ENCODE measurements around the gene DTNBP1. TPM values are rescaled to one million over a fixed set of nuclear protein-coding genes. Genes with fewer than 3 reads are reported as not detected.

Gene DTNBP1
- total and polyA plus RNA-seq, 2 of the 13 experiments (the other 11 are each of a cell fraction or from before 2014, with no cell fraction given), result 6.6 to 19.1 TPM

DNA sequence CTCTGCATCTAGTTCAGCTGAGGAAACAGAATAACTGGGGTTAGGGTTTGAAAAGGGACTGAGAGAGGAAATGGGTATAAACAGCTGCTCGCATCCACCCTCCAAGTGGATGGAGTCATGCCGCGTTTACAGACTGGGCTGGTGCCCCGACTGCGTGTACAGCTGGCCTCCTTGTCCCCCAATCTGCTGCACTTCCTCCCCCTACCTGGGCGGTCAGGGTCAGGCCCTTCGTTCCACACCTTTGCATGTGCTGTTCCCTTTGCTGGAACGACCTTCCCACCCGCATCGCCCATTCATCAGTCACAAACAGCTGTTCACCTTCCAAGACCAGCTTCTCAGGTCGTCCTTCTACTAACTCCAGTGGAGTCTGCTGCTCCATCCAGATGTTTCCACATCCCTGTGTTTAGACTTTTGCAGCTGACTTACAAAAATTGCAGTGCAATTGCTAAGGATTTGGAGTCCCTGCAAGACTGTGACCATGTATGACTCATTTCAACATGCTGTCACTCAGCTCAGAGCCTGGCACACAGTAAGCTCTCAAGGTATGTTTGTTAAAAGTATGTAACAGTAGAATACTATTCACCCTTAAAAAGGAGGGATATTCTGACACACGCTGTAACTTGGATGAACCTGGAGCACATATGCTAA, 129.3 kb downstream of the DTNBP1 start:
- FAIRE-seq, result no peak
- intact Hi-C loops (cut with micrococcal nuclease; ENCODE audit: unreplicated experiment), result no loop called here
- POLR2A ChIA-PET, result no interaction called here
- TF ChIP-seq ADNP (CRISPR knock-in tag; IDR thresholded peaks at IDR 0.05) (no peak), MAFG (CRISPR knock-in tag; IDR thresholded peaks at IDR 0.05) (no peak), NFE2L1 (CRISPR knock-in tag; IDR thresholded peaks at IDR 0.05; ENCODE audit: borderline replicate concordance) (no peak), JARID2 (CRISPR knock-in tag; IDR thresholded peaks at IDR 0.05; ENCODE audit: insufficient replicate concordance) (no peak), MED8 (CRISPR knock-in tag; IDR thresholded peaks at IDR 0.05; ENCODE audit: insufficient replicate concordance) (no peak), CENPT (CRISPR knock-in tag; IDR thresholded peaks at IDR 0.05; ENCODE audit: low read depth) (no peak), ZNF331 (CRISPR knock-in tag; IDR thresholded peaks at IDR 0.05) (no peak), ZNF33B (CRISPR knock-in tag; IDR thresholded peaks at IDR 0.05) (no peak), JDP2 (CRISPR knock-in tag; IDR thresholded peaks at IDR 0.05; ENCODE audit: borderline replicate concordance) (no peak), MATR3 (CRISPR knock-in tag; IDR thresholded peaks at IDR 0.05) (no peak), NAIF1 (CRISPR knock-in tag; IDR thresholded peaks at IDR 0.05; ENCODE audit: borderline replicate concordance) (no peak), SOX5 (CRISPR knock-in tag; IDR thresholded peaks at IDR 0.05; ENCODE audit: borderline replicate concordance) (no peak), ZNF432 (CRISPR knock-in tag; IDR thresholded peaks at IDR 0.05; ENCODE audit: borderline replicate concordance) (no peak), HES4 (CRISPR knock-in tag; IDR thresholded peaks at IDR 0.05; ENCODE audit: borderline replicate concordance) (no peak)
- TF ChIP-seq, protein P1, sequence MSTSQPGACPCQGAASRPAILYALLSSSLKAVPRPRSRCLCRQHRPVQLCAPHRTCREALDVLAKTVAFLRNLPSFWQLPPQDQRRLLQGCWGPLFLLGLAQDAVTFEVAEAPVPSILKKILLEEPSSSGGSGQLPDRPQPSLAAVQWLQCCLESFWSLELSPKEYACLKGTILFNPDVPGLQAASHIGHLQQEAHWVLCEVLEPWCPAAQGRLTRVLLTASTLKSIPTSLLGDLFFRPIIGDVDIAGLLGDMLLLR (CRISPR knock-in tag; IDR thresholded peaks at IDR 0.05), result no peak
- TF ChIP-seq, protein P2, sequence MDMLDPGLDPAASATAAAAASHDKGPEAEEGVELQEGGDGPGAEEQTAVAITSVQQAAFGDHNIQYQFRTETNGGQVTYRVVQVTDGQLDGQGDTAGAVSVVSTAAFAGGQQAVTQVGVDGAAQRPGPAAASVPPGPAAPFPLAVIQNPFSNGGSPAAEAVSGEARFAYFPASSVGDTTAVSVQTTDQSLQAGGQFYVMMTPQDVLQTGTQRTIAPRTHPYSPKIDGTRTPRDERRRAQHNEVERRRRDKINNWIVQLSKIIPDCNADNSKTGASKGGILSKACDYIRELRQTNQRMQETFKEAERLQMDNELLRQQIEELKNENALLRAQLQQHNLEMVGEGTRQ (IDR thresholded peaks at IDR 0.05; ENCODE audit: low read depth, low read length), result no peak
- TF ChIP-seq, protein P2 (CRISPR knock-in tag; IDR thresholded peaks at IDR 0.05; ENCODE audit: borderline replicate concordance), result no peak
- TF ChIP-seq, protein P3, sequence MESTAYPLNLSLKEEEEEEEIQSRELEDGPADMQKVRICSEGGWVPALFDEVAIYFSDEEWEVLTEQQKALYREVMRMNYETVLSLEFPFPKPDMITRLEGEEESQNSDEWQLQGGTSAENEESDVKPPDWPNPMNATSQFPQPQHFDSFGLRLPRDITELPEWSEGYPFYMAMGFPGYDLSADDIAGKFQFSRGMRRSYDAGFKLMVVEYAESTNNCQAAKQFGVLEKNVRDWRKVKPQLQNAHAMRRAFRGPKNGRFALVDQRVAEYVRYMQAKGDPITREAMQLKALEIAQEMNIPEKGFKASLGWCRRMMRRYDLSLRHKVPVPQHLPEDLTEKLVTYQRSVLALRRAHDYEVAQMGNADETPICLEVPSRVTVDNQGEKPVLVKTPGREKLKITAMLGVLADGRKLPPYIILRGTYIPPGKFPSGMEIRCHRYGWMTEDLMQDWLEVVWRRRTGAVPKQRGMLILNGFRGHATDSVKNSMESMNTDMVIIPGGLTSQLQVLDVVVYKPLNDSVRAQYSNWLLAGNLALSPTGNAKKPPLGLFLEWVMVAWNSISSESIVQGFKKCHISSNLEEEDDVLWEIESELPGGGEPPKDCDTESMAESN (CRISPR knock-in tag; conservative IDR thresholded peaks at IDR 0.05), result no peak
- TF ChIP-seq, protein P4, sequence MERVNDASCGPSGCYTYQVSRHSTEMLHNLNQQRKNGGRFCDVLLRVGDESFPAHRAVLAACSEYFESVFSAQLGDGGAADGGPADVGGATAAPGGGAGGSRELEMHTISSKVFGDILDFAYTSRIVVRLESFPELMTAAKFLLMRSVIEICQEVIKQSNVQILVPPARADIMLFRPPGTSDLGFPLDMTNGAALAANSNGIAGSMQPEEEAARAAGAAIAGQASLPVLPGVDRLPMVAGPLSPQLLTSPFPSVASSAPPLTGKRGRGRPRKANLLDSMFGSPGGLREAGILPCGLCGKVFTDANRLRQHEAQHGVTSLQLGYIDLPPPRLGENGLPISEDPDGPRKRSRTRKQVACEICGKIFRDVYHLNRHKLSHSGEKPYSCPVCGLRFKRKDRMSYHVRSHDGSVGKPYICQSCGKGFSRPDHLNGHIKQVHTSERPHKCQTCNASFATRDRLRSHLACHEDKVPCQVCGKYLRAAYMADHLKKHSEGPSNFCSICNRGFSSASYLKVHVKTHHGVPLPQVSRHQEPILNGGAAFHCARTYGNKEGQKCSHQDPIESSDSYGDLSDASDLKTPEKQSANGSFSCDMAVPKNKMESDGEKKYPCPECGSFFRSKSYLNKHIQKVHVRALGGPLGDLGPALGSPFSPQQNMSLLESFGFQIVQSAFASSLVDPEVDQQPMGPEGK (CRISPR knock-in tag; IDR thresholded peaks at IDR 0.05), result no peak

More for the DNA sequence above, 129.3 kb downstream of the DTNBP1 start:
- no peak overlapping the region for H2AFZ ChIP-seq (ENCODE audit: low read length)
- no TSS peak for BruUV-seq (replicated peaks)
- H3K36me3 ChIP-seq (replicated peaks in 1 of 2; ENCODE audit: control insufficient read depth in 1 of 2, insufficient read depth in 2 of 2, low read length in 2 of 2), result peaks cover 5 to 8% of the 10 kb centered on the region in 2 experiments; a peak in 3 of 5 replicates
- H3K9me3 ChIP-seq (ENCODE audit: low read length), result no peaks in the 10 kb centered on the region
- no peak overlapping the region for H3K4me2 ChIP-seq (ENCODE audit: low read depth, low read length)
- no peaks in the 10 kb centered on the region for H3K79me2 ChIP-seq (ENCODE audit: insufficient read depth, low read length)
- 94% methylated on average over 12 of the region's 12 CpGs for WGBS (ENCODE audit: low lambda C conversion rate)
- no peaks in the 10 kb centered on the region for H3K27me3 ChIP-seq (ENCODE audit: control insufficient read depth in 1 of 2, insufficient read depth in 2 of 2, low read length in 2 of 2)
- CTCF ChIA-PET (ENCODE audit: low intra/inter-chr PET ratio, low total read pairs), result no interaction called here
- no peak for DNase-seq (ENCODE audit: low spot score)
- H4K20me1 ChIP-seq (ENCODE audit: insufficient read depth, low read length), result no peaks in the 10 kb centered on the region
- no peak overlapping the region for H3K4me3 ChIP-seq (replicated peaks in 1 of 3; ENCODE audit: insufficient read depth in 1 of 3, low read depth in 2 of 3, low read length in 3 of 3)
- no peak for ATAC-seq
- peaks cover 12% of the 10 kb centered on the region for H3K4me1 ChIP-seq (ENCODE audit: insufficient read depth, low read length)
- no peak overlapping the region for H3K27ac ChIP-seq (ENCODE audit: extremely low read length, insufficient read depth, low read length)
- in situ Hi-C loops (cut with HindIII; ENCODE audit: extremely low pct_ligation_motif_present, low pct_unique_long_range_greater_than_20kb), result no loop called here
- H3K9ac ChIP-seq (ENCODE audit: insufficient read depth, low read depth, low read length), result no peak overlapping the region

All from HepG2 (cell line).